GM12878 (cell line): ENCODE results near the gene REPIN1. TPM values are rescaled to one million over a fixed set of nuclear protein-coding genes. Genes with fewer than 3 reads are reported as not detected.

Experiments used
- ATAC-seq: fragments of 200-7000 bp; cut with Tn5 transposase; 3 replicates; pipeline ENCODE4 v1.9.1; 2020; ENCODE audit warnings: mild to moderate bottlenecking, moderate library complexity
- BruUV-seq: library from RNA; stranded (reverse); fragments of 400-500 nt; replicated peaks from 2 replicates; lab custom pipeline; 2021; lab: Mats Ljungman, UMichigan
- CTCF ChIA-PET: fragments of 300-600 bp; sonication (Branson Sonifier 250); formaldehyde crosslinking; extraction: SDS; loops from one replicate; lab custom pipeline; 2021; ENCODE audit warnings: inconsistent platforms; lab: Yijun Ruan, JAX
- POLR2A ChIA-PET: fragments of 350-600 bp; formaldehyde crosslinking; extraction: SDS; loops from one replicate; lab custom pipeline; 2021; ENCODE audit warnings: inconsistent platforms; lab: Charles Lee
- RAD21 ChIA-PET: fragments of 300-600 bp; sonication (Branson Sonifier 250); formaldehyde crosslinking; loops from one replicate; lab custom pipeline; 2023; ENCODE audit warnings: antibody characterized with exemption; ENCODE audit not compliant: unreplicated experiment; lab: Charles Lee
- SMC1A ChIA-PET: fragments of 300-600 bp; sonication (Branson Sonifier 250); formaldehyde crosslinking; loops from one replicate; lab custom pipeline; 2023; ENCODE audit not compliant: unreplicated experiment, uncharacterized antibody; lab: Charles Lee
- DNase-seq: peaks from one replicate; pipeline ENCODE4 v3.0.0-alpha.2; 2011; ENCODE audit warnings: low read depth, low spot score
- FAIRE-seq: peaks from 3 replicates; lab custom pipeline; 2011; peaks lifted over from hg19 to GRCh38; lab: Jason Lieb, UNC
- H2AFZ ChIP-seq: 2 replicates; pipeline ENCODE4 v1.6.0; 2011; ENCODE audit warnings: low read depth, low read length, control low read depth; ENCODE audit not compliant: control insufficient read depth
- H3K27ac ChIP-seq: 2 replicates; pipeline ENCODE4 v1.5.1; 2011; ENCODE audit warnings: control low read depth; ENCODE audit not compliant: control insufficient read depth, insufficient read depth
- H3K27me3 ChIP-seq, 2 experiments: replicated peaks in 1 of 2; 2 replicates each; pipeline versions ENCODE4 v1.6.0 to v1.6.1; 2011; ENCODE audit warnings: low read length in 1 of 2; ENCODE audit not compliant: control insufficient read depth in 2 of 2, insufficient read depth in 2 of 2
- H3K36me3 ChIP-seq, 2 experiments: 2 replicates each; pipeline ENCODE4 v1.5.1; 2011; ENCODE audit warnings: low read length in 1 of 2; ENCODE audit not compliant: control insufficient read depth in 2 of 2, insufficient read depth in 2 of 2
- H3K4me1 ChIP-seq: 2 replicates; pipeline ENCODE4 v1.6.1; 2011; ENCODE audit warnings: mild to moderate bottlenecking, low read length, moderate library complexity, mixed read lengths; ENCODE audit not compliant: control insufficient read depth, insufficient read depth
- H3K4me2 ChIP-seq: 2 replicates; pipeline ENCODE4 v1.6.0; 2011; ENCODE audit warnings: control low read depth; ENCODE audit not compliant: control insufficient read depth, insufficient read depth
- H3K4me3 ChIP-seq: fragments of 200-600 bp; sonication (generic); 2 replicates; pipeline ENCODE4 v1.5.1; 2016
- H3K79me2 ChIP-seq: 2 replicates; pipeline ENCODE4 v1.6.0; 2011; ENCODE audit warnings: low read length; ENCODE audit not compliant: control insufficient read depth, insufficient read depth
- H3K9ac ChIP-seq: 2 replicates; pipeline ENCODE4 v1.8.0; 2011; ENCODE audit warnings: low read length, control low read depth, mixed read lengths; ENCODE audit not compliant: control insufficient read depth, insufficient read depth
- H3K9me3 ChIP-seq: replicated peaks from 3 replicates; pipeline ENCODE4 v1.5.1; 2011; ENCODE audit warnings: mild to moderate bottlenecking, low read length; ENCODE audit not compliant: control insufficient read depth, insufficient read depth
- H4K20me1 ChIP-seq: 2 replicates; pipeline ENCODE4 v1.6.0; 2011; ENCODE audit not compliant: control insufficient read depth, insufficient read depth
- SIN3A ChIP-seq: IDR thresholded peaks from 2 replicates; pipeline ENCODE4 v1.6.1; 2012; ENCODE audit warnings: low read depth, low read length, improper control_type of control experiment
- SPI1 ChIP-seq: IDR thresholded peaks from 2 replicates; pipeline ENCODE4 v1.6.1; 2011; ENCODE audit warnings: low read depth, mild to moderate bottlenecking, low read length, moderate library complexity, borderline replicate concordance; ENCODE audit not compliant: insufficient read depth
- STAT3 ChIP-seq: IDR thresholded peaks from 2 replicates; pipeline ENCODE4 v1.6.1; 2011; ENCODE audit warnings: low read depth, low read length, improper control_type of control experiment
- TAF1 ChIP-seq: IDR thresholded peaks from 2 replicates; pipeline ENCODE4 v1.6.1; 2011; ENCODE audit warnings: mild to moderate bottlenecking, low read depth, low read length, borderline replicate concordance
- TCF12 ChIP-seq: IDR thresholded peaks from 2 replicates; pipeline ENCODE4 v1.6.1; 2011; ENCODE audit warnings: low read depth, mild to moderate bottlenecking, low read length
- TCF3 ChIP-seq: IDR thresholded peaks from 2 replicates; pipeline ENCODE4 v1.6.1; 2012; ENCODE audit warnings: low read depth, mild to moderate bottlenecking, low read length, borderline replicate concordance; ENCODE audit not compliant: insufficient read depth
- WGBS: methylation state at CpG from one replicate; pipeline ENCODE4 v1.1.6; 2016; ENCODE audit warnings: low lambda C conversion rate; ENCODE audit not compliant: insufficient replicate concordance, insufficient coverage; ENCODE audit errors: missing lambda C conversion rate; 5-methylcytosine and 5-hydroxymethylcytosine counted together
- in situ Hi-C: fragments of 300-500 bp; cut with MboI; formaldehyde crosslinking; loops from 9 replicates; pipeline ENCODE4 v1.14.3; 2018; ENCODE audit warnings: mixed read lengths
- intact Hi-C: fragments of 100-400 bp; cut with micrococcal nuclease; formaldehyde crosslinking; loops from one replicate; pipeline ENCODE4 v1.14.2; 2022; ENCODE audit not compliant: unreplicated experiment
- polyA plus RNA-seq, 11 experiments: library from polyadenylated mRNA; depleted of rRNA in 4 of 11; unstranded in 6 of 11; stranded (reverse) in 5 of 11; fragments of >200 nt; fragmentation: Nextera tagmentation in 4 of 11; fragmentation: Illumina TruSeq in 1 of 11; extraction: Ambion mirVana in 4 of 11; extraction: Trizol in 1 of 11; gene quantifications; 1 replicate in 1 of 11; 2 replicates in 10 of 11; pipeline versions ENCODE4 v1.2.1 to v1.2.3, GENCODE V29; 2011 to 2016; ENCODE audit warnings: inconsistent platforms in 2 of 11, missing spikeins in 2 of 11, low read depth in 1 of 11
- total RNA-seq, 4 experiments: library from RNA; depleted of rRNA in 3 of 4; stranded (reverse); fragments of >200 nt in 3 of 4; fragmentation: Illumina TruSeq in 1 of 4; extraction: Trizol in 1 of 4; gene quantifications; 2 replicates each; pipeline versions ENCODE4 v1.2.1 to v1.2.3, GENCODE V29; 2013 to 2021

The REPIN1 gene
- total and polyA plus RNA-seq, 10 of the 15 experiments (the other 5 are each of a cell fraction or from before 2014, with no cell fraction given), result 5.1 to 172 (median 76.9) TPM

DNA sequence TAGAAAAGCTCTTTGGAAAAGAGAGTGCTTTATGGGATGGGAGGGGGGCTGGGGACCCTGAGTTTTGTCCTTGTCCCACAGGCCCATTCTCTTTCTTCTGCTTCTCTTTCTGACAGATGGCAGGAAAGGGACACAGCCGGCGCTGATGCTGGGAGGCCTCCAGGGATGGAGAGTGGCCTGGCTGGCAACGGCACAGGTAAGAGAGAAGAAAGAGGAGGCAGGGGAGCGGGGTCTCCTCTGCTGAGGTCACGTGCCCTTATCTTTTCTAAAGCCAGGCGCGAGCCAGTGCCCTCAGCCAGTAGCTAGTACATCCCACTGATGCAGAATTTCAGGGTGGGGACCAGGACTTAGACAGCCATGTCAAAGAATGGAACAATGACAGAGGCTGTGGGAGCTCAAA lies 19.7 kb downstream of the REPIN1 start:
- ATAC-seq, result no peak
- no peak for DNase-seq
- H4K20me1 ChIP-seq, result no peaks in the 10 kb centered on the region
- in situ Hi-C loops, result no loop called here
- RAD21 ChIA-PET, result interaction anchor here (0.6 kb wide), 1 partner anchor 16 kb away, joined by 3 read pairs; no protein-coding TSS in a partner anchor
- SMC1A ChIA-PET, result interaction anchor here (0.6 kb wide), 1 partner anchor 32 kb away, joined by 4 read pairs; no protein-coding TSS in a partner anchor
- peaks cover 6 to 12% of the 10 kb centered on the region in 2 experiments; a peak in 3 of 4 replicates for H3K36me3 ChIP-seq
- intact Hi-C loops, result no loop called here
- H3K27me3 ChIP-seq, result no peaks in the 10 kb centered on the region
- peaks cover 14% of the 10 kb centered on the region for H3K79me2 ChIP-seq
- peaks cover 20% of the 10 kb centered on the region for H3K4me1 ChIP-seq
- no peak overlapping the region for H3K4me3 ChIP-seq
- POLR2A ChIA-PET, result interaction anchor here (1.2 kb wide), 1 partner anchor 20 kb away, joined by 3 read pairs; the partner anchor contains the start of gene REPIN1
- H2AFZ ChIP-seq, result no peak overlapping the region
- no peak overlapping the region for H3K4me2 ChIP-seq
- no peak overlapping the region for H3K9ac ChIP-seq
- CTCF ChIA-PET, result no interaction called here
- BruUV-seq, result no TSS peak
- WGBS, result 100% methylated on average over 3 of the region's 7 CpGs
- H3K9me3 ChIP-seq, result no peaks in the 10 kb centered on the region
- no peak for FAIRE-seq
- TF ChIP-seq SPI1 (no peak), SIN3A (no peak), STAT3 (no peak), TCF12 (no peak), TAF1 (no peak), TCF3 (no peak)
- H3K27ac ChIP-seq, result no peak overlapping the region
